BE2C (cell line): Measurements from ENCODE around the gene MT1X.

Experiments
- DNase-seq: peaks from one replicate; pipeline ENCODE4 v3.0.0-alpha.2; 2020
- H3K27me3 ChIP-seq: fragments of 250-450 bp; sonication (Bioruptor Pico); 2 replicates; pipeline ENCODE4 v1.5.1; 2020; ENCODE audit warnings: mild to moderate bottlenecking
- H3K36me3 ChIP-seq: fragments of 250-450 bp; sonication (Bioruptor Pico); 2 replicates; pipeline ENCODE4 v1.5.1; 2020; ENCODE audit warnings: mild to moderate bottlenecking
- H3K4me1 ChIP-seq: fragments of 250-450 bp; sonication (Bioruptor Pico); 2 replicates; pipeline ENCODE4 v1.5.1; 2020
- H3K4me3 ChIP-seq: 2 replicates; pipeline ENCODE4 v1.5.1; 2011; ENCODE audit warnings: low read depth, low read length
- H3K9me3 ChIP-seq: fragments of 250-450 bp; sonication (Bioruptor Pico); 2 replicates; pipeline ENCODE4 v1.5.1; 2020
- TF ChIP-seq, protein P1 (sequence below): IDR thresholded peaks from 2 replicates; pipeline ENCODE4 v1.5.1; 2012; ENCODE audit warnings: mild to moderate bottlenecking, low read depth, low read length

Gene MT1X

DNA sequence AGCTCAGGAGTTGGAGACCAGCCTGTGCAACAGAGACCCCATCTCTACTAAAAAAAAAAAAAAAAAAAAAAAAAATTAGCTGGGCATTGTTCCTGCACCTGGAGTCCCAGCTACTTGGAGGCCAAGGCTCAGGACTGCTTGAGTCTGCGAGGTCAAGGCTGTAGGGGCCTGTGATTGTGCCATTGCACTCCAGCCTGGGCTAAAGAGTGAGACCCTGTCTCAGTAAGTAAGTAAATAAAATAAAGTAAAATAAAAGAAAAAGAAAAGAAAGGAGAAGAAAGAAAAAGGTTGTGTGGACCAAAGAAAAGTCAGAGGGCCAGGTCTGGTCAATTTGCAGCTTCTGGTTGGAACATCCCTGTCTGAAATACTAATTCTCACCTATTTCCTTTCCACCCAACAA is 18.4 kb downstream of the MT1X start:
- no peak overlapping the region for H3K4me3 ChIP-seq
- TF ChIP-seq, protein P1, sequence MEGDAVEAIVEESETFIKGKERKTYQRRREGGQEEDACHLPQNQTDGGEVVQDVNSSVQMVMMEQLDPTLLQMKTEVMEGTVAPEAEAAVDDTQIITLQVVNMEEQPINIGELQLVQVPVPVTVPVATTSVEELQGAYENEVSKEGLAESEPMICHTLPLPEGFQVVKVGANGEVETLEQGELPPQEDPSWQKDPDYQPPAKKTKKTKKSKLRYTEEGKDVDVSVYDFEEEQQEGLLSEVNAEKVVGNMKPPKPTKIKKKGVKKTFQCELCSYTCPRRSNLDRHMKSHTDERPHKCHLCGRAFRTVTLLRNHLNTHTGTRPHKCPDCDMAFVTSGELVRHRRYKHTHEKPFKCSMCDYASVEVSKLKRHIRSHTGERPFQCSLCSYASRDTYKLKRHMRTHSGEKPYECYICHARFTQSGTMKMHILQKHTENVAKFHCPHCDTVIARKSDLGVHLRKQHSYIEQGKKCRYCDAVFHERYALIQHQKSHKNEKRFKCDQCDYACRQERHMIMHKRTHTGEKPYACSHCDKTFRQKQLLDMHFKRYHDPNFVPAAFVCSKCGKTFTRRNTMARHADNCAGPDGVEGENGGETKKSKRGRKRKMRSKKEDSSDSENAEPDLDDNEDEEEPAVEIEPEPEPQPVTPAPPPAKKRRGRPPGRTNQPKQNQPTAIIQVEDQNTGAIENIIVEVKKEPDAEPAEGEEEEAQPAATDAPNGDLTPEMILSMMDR: no peak
- no peaks in the 10 kb centered on the region for H3K27me3 ChIP-seq

DNA sequence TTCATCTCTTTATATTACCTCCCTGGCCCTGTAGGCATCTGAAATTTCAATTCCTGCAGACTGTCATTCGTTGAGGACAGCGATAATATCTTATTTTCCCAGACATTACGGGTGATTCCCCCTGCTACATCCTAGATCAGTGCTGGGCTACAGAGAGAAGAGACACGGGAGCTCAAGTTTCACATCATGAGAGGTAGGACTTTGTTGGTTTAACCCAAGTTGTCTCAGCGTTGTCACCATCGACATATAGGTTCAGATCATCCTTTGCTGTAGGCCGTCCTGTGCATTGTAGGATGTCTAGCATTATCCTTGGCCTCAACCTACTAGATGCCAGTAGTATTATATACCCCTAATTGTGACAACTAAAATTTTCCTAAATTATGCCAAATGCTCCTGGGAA is 19.3 kb downstream of the MT1X start:
- DNase-seq: no peak
- H3K4me1 ChIP-seq: no peaks in the 10 kb centered on the region
- H3K27me3 ChIP-seq: no peaks in the 10 kb centered on the region
- no peaks in the 10 kb centered on the region for H3K9me3 ChIP-seq
- H3K36me3 ChIP-seq: no peaks in the 10 kb centered on the region
- no peak overlapping the region for H3K4me3 ChIP-seq
- TF ChIP-seq, protein P1: no peak

More for the DNA sequence above, 18.4 kb downstream of the MT1X start:
- Histone ChIP-seq H3K36me3 (no peaks in the 10 kb centered on the region), H3K9me3 (no peaks in the 10 kb centered on the region), H3K4me1 (no peaks in the 10 kb centered on the region)
- no peak for DNase-seq

DNA sequence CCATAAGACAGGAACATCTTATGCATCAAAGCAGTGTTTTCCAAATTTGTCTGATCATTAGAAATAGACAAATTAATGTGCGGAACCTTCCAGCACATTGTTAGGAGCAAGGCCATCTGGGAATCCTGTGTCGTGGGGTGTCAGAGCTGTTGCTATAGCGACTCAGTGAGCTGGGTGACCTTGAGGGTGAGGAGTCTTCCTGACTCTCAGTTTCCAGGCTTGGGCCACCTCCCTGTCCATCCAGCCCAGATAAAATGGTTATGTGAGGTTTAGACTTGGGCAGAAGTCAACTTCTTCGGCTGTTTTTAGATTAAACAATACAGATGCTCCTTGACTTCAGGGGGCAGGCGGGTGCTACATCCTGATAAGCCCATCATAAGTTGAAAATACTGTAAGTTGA is 20.6 kb downstream of the MT1X start:
- TF ChIP-seq, protein P1: no peak

DNA sequence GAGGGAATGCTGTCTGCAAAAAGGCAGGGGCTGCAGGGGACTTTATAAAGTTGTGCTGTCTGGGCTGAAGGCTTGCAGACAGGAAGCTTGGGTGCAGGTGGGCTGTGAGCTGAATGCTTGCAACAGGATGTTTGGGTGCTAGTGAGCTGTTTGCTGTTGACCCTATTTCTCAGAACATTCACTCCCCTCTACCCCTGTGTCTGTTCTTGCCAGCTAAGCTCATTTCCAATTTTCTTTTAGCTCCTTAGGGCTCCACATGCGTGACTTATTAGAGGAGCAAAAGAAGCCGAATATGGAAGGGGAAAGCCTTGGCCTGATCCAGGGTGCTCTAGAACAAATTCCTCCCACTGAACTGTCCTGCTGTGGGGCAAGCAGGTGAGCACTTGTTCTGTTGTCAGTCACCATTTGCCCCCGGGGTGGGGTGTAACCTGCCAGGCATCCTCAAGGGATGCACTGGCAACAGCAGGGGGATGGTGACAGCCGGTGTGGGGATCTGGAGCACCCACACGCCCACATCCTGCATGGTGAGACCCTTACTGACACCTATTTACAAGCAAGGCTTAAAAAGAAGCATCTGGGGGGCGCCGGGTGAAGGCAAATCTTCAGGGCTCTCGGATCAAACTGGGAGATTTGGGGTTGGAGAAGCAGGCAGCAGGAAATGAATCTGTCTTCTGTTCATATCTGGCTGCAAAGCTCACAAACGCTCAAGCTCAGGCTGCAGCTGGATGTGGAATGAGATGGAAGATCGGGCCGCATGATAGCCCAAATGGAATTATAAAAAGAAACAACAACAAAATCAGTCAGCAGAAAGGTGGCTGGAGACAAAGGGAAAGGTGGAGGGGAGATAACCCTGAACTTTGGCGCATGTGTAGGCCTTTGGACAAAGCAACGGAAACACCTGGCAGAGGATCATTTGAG is 26.5 kb downstream of the MT1X start:
- no peak for DNase-seq
- TF ChIP-seq, protein P1: no peak
- no peaks in the 10 kb centered on the region for H3K9me3 ChIP-seq
- peaks cover 4% of the 10 kb centered on the region for H3K4me1 ChIP-seq
- H3K4me3 ChIP-seq: no peak overlapping the region
- no peaks in the 10 kb centered on the region for H3K27me3 ChIP-seq
- no peaks in the 10 kb centered on the region for H3K36me3 ChIP-seq

More for the DNA sequence above, 20.6 kb downstream of the MT1X start:
- Histone ChIP-seq H3K27me3 (no peaks in the 10 kb centered on the region), H3K36me3 (no peaks in the 10 kb centered on the region), H3K9me3 (no peaks in the 10 kb centered on the region), H3K4me1 (no peaks in the 10 kb centered on the region), H3K4me3 (no peak overlapping the region)
- DNase-seq: no peak

DNA sequence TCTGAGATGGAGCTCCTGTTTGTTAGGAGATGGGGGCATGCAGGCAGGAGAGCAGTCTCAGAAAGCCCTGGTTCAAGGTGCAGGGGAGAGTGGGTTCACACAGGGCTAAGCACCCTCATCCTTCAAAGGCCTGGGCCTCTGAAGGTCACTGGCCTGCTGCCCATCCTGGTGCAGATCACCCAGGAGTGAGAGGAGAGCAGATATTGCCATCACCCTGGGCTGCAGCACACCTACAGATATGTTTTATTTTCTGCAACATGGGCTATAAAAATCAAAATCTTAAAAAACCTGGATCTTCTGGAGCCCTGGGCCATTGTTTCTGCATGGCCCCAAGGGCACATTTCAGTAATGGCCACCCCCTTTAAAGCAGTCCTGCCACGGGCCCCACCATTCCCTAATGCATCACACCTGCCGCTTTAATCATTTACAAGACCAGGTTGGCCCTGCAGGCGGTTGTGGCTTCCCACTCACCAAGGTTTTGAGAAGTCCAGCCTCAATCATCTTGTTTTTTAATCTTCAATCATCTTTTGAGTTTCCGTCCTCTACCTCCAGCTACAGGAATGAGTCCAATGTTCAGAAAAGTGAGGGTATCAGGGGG is 27.3 kb downstream of the MT1X start:
- no peak for DNase-seq
- Histone ChIP-seq H3K27me3 (no peaks in the 10 kb centered on the region), H3K4me1 (peaks cover 4% of the 10 kb centered on the region), H3K4me3 (no peak overlapping the region), H3K9me3 (no peaks in the 10 kb centered on the region), H3K36me3 (no peaks in the 10 kb centered on the region)
- TF ChIP-seq, protein P1: no peak
